ENCODE results near the gene IGF2BP2.
"Not testable (repeated sequence)": the region's sequence is repeated elsewhere in the genome, so short reads cannot be mapped to it uniquely, and the experiment has no call there.

The IGF2BP2 gene

GRCh38 chr3:185797993-185798830, 26.6 kb downstream of the IGF2BP2 start:
- DNase-seq = no peak

DNA sequence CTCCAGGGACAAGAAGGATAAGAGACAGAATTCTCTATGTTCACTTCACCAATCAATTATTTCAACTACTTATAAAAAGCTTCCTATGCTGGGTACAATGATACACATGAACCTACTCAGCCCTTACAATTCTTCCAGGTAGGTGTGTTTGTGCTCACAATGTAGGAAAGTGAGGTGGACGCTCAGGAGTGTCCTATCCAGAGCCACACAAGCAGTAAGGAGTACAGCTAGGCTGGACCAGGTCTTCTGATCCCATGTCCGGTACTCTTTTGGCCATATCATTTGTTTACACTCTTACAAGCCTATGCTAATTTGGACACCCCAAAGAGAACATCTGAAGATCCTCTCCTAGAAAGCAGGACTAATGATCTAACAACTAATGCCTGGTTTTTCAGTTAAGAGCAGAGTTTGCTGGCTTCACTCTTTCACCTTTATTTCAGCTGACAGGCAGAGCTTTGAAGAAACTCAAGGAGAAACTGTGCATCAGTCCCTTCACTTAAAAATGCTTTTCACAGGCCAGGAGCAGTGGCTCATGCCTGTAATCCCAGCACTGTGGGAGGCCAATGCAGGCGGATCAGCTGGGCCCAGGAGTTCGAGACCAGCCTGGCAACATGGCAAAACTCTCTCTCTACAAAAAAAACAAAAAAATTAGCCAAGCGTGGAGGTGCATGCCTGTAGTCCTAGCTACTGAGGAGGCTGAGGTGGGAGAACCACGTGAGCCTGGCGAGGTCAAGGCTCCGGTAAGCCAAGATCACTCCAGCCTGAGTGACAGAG, 27.5 kb downstream of the IGF2BP2 start:
- no peak for DNase-seq

GRCh38 chr3:185796431-185797107, 28.3 kb downstream of the IGF2BP2 start:
- DNase-seq = no peak

DNA sequence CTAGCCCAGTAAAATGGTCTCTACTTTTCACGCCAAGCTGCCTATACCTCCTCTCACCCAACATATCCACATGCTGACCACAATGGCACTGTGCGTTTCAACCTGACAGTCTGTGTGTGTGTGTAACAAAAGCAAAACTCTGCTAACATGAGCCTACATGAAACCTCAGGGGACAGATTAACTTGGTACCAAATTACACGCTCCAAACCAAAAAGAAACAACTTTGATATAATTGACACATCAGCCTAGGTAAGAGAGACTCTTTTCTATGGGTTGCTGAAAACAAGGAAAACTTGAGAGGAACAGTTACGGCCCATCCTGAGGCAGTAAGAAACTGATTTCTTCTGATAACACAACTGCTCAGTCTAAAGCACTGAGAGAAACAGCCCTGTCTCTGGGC, 31.5 kb downstream of the IGF2BP2 start:
- DNase-seq = no peak

GRCh38 chr3:185792955-185793354, 31.9 kb downstream of the IGF2BP2 start:
- DNase-seq = no peak

- peak; percentile 28 for DNase-seq
Measured at GRCh38 chr3:185789891-185790830, 34.7 kb downstream of the IGF2BP2 start.

DNA sequence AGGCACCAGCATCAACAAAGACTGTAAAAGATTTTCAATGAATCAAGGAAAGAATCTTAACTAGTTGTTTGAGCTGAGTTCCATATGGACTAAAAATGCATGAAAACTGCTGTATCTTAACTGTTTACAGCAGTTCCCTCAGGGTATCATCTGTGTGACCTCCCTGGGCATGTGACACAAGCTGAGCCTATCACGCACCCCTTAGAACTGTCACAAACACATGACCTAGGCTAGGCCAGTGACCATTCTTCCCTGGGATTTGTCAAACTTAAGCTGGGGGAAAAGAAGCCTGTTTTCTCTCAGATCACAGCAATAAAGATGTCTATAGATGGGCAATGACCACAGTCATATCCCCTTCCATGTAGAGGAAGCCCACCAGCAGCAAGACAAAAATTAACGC, 35.7 kb downstream of the IGF2BP2 start:
- no peak for DNase-seq

DNA sequence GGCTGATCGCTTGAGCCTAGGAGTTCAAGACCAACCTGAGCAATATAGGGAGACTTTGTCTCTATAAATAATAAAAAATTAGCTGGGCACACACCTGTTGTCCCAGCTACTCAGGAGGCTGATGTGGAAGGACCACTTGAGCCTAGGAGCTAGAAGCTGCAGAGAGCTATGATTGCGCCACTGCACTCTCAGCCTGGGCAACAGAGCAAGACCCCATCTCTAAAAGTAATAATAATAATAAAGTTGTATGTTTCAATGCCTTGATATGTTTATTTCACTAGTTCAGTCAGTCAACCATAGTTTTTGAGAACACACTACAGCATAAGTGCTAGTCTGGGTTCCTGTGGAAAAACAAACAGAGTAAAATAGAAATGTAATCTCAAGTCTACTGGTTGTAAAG, 36.5 kb downstream of the IGF2BP2 start:
- no peak for DNase-seq

DNA sequence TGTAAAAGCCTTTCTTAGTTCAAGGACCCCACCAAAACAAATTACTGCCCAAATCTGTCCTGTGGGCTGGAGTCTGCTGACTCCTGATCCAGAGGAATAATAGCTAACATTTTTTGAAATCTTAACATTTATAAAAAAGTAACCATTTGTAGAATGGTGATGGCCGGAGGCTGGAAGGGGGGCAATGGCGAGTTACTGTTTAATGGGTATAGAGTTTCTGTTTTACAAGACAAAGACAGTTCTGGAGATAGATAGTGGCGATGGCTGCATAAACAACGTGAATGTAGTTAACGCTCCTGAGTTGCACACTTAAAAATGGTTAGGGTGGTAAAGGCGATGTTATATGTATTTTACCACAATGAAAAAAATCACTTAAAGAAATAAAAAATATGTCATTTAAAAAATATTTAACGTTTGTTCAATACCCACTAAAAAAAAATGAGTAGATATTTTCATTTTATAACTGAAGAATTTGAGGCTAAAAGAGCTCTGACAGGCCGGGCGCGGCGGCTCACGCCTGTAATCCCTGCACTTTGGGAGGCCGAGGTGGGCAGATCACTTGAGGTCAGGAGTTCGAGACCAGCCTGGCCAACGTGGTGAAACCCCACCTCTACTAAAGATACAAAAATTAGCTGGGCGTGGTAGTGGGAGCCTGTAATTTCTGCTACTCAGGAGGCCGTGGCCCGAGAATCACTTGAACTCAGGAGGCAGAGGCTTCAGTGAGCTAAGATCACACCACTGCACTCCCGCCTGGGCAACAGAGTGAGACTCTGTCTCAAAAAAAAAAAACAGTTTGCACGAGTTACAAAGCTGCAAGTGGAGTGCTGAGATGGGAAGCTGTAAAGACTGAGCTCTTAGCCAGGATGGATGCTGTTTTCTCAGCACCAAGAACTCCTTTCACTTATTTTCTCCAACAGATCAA, 37.6 kb downstream of the IGF2BP2 start:
- DNase-seq = no peak

- not testable (repeated sequence) for DNase-seq
Measured at GRCh38 chr3:185786258-185786657, 38.6 kb downstream of the IGF2BP2 start.

DNA sequence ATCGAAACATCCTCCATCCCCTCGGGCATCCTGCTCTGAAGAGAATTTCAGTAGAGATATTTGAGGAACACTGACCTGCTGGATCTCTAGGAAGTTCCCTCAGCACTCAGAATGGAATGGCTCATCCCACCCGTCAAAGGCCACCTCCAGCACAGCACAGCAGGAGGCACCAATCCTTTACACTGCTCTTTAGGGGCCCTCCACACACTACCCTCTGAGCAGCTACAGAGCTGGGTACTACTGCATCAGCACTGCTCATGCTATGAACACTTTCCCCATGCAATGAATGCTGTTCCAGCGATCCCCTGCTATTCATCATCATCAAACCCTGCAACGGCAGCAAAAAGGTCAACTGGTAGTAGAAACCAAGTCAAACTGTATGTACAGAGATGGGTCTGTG, 40.5 kb downstream of the IGF2BP2 start:
- DNase-seq = no peak

DNA sequence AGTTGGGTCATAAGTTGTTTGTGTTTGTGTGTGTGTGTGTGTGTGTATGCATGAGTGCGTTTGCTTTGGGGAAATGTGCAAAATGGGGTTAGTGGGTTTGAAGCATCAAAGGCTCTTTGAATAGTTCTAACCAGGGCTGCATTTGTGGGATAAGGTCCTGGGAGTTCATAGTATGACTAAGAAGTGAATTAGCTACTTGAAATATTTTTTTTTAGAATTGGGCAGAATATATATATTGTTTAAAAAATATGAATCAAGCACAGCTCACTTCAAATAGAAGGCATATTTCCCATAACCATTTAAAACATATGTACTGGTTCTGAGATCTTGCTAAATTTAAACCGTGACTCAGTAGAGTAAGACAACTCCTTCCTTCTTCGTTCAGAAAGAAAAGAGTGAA, 43.1 kb downstream of the IGF2BP2 start:
- DNase-seq = no peak

- DNase-seq = no peak
Measured at GRCh38 chr3:185779461-185779860, 45.4 kb downstream of the IGF2BP2 start.

DNA sequence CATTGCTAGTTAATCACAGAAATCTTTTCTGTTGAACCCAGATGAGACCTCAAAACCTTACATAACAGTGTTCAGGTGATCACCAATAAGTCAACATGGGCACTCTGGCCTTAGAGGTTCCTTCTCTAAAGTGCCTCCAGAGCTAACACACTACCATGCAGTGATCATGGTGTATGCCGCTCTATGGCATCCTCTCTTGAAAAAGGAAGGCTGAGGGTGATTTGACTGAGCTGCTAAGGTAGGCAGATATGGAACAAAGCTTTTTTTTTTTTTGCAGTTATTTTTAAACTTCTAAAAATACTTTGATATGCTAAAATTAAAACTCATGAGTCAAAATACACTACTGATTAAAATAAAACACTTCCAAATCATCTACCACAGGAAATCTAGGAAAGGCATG, 46.0 kb downstream of the IGF2BP2 start:
- DNase-seq = no peak

DNA sequence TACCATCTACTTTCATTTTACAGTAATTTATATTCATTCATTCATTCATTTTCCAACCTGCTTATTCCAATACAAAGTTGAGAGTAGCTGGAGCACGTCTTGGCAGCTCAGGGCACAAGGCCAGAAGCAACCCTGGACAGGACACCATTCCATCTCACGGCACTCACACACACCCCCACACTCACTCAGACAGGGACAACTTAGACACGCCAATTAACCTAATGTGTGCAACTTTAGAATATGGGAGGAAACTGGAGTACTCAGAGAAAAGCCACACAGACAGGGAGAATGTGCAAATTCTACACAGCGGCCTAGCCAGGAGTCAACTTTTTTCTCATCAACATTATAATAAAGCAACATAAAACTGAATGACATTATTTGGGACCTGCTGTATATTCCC, 46.7 kb downstream of the IGF2BP2 start:
- DNase-seq = no peak

DNA sequence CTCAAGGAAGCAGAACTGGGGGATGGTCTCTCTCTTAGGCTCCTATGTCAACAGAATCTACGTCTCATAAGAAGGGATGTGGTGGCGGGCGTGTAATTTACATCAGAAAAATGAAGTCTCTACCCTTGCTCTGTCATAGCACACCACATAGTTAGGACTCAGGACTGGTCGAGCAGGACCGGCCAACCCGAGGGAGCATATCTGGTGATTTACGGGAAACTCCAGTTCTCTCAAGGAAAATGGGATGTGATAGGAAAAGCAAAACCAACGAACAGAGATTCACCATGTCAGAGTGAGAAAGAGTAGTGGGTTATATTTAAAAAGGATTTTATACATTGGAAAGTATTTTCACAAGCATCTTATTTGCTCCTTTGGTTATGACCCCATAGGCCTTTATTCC, 54.7 kb downstream of the IGF2BP2 start:
- DNase-seq = no peak

DNA sequence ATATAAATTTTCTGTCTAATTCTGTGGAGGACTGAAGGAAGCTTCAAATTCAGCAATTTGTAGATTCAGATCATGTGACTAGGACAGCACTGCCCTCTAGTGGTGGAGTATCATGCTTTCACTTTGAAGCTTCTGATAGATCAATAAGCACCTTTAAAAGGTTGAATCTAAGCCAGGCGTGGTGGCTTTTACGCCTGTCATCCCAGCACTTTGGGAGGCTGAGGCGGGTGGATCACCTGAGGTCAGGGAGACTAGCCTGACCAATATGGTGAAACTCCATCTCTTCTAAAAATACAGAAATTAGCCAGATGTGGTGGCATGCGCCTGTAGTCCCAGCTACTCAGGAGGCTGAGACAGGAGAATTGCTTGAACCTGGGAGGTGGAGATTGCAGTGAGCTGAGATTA, 56.3 kb downstream of the IGF2BP2 start:
- peak; percentile 92 for DNase-seq

GRCh38 chr3:185767002-185767688, 57.7 kb downstream of the IGF2BP2 start:
- DNase-seq = no peak

DNA sequence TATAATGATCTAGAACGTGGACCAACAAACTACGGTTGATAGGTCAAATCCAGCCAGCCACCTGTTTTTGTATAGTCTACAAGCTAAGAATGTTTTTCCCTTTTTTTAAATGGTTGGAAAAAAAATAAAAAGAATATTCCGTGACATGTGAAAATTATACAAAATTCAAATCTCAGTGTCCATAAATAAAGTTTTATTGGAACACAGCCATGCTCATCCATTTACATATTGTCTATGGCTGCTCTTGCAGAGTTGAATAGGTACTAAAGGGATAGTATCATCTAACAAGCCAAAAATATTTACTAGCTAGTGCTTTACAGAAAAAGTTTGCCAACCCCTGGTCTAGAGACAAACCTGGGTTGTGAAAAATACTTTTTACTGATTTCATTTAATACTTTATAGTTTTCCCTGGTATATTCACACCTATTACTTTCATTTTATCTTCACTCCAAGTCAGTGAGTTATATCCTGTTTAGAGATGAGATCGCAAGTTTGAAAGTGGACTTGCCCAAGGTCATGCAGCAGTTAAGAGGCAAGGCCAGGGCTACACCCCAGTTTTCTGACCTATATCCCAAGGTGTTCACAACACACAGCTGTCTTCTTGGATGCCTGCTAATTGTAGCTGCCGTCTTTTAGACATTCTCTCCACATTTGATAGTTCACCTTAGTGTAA, 58.4 kb downstream of the IGF2BP2 start:
- no peak for DNase-seq

DNA sequence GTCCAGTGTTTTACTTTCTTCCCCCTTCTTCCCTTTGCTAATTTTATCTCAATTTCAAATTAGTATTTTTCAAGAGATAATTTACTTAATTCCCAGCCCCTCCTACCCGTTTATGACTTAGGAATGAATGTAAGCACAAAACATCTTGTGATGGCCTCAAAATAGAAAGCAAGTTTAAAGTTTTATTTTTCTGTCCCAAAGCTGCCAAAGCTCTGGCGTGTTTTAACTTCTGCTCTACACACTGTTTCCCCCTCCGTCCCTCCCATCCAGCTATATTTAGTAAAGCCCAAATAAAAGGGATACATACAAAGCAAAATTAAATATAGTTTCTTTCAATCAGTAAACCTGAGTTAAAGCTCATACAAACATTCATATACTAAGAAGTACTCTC, 59.9 kb downstream of the IGF2BP2 start:
- no peak for DNase-seq
